ENCODE measurements around the gene TOE1.

GRCh38 chr1:45335855-45336324, 4.1 kb upstream of the TOE1 start:
- TF ChIP-seq CTCF (tag by site-specific recombination; IDR thresholded peaks at IDR 0.05) = no peak
- TF ChIP-seq ZBTB1 (tag by site-specific recombination; IDR thresholded peaks at IDR 0.05) = no peak
- TF ChIP-seq ZNF248 (tag by site-specific recombination; IDR thresholded peaks at IDR 0.05) = no peak
- TF ChIP-seq ZNF660 (tag by site-specific recombination; IDR thresholded peaks at IDR 0.05) = no peak
- no peak for TF ChIP-seq TCF7L2 (IDR thresholded peaks at IDR 0.05; ENCODE audit: borderline replicate concordance, low read depth, low read length)
- TF ChIP-seq ZNF549 (tag by site-specific recombination; IDR thresholded peaks at IDR 0.05) = no peak

Measured in HEK293 (cell line).